Measurements from ENCODE around the gene CALHM3. TPM values are rescaled to one million over a fixed set of nuclear protein-coding genes. Genes with fewer than 3 reads are reported as not detected.

CALHM3 gene
- total and polyA plus RNA-seq, 2 of the 13 experiments (the other 11 are each of a cell fraction or from before 2014, with no cell fraction given): not detected

DNA sequence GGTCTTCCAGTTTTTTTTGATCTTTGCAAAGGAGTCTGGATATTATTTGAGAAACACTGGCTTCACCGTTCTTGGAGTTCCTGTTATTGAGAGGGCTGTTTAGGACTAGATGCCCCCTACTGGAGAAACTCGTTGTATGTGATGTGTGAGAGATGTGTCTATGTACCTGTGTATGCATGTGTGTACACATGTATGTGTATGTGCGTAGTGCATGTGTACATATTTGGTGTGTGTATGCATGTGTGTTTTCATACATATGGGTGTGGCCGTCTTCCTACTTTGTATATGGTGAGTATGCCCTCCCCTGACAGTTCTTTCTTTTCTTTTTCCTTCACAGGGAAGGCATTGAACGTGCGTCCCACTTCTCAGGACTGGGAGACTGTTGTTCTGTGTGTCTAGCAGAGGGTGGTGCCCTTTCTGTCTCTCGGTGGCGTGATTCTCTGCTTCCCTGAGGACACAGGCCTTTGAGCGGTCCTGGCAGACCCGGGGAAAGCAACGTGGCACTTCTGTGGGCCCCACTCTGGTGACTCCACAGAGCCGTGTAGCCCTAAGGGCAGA is 3.0 kb upstream of the CALHM3 start (continued):
- TF ChIP-seq CREM (IDR thresholded peaks at IDR 0.05) (no peak), CREM (CRISPR knock-in tag; IDR thresholded peaks at IDR 0.05) (no peak), IKZF1 (IDR thresholded peaks at IDR 0.05) (no peak), CEBPB (IDR thresholded peaks at IDR 0.05; ENCODE audit: borderline replicate concordance, low read depth, low read length) (no peak), FOXA1 (IDR thresholded peaks at IDR 0.05) (no peak), FOXA1 (CRISPR knock-in tag; IDR thresholded peaks at IDR 0.05) (peak; percentile 61), ZNF383 (CRISPR knock-in tag; IDR thresholded peaks at IDR 0.05; ENCODE audit: borderline replicate concordance) (no peak), EZH2 (conservative IDR thresholded peaks at IDR 0.05; ENCODE audit: low read depth, low read length) (no peak), ZNF749 (CRISPR knock-in tag; IDR thresholded peaks at IDR 0.05; ENCODE audit: borderline replicate concordance) (no peak), NR2F1 (CRISPR knock-in tag; IDR thresholded peaks at IDR 0.05) (no peak), ERF (CRISPR knock-in tag; IDR thresholded peaks at IDR 0.05) (peak; percentile 42; the same call in 1 of the 2 replicates), IRF2 (CRISPR knock-in tag; IDR thresholded peaks at IDR 0.05) (0 out of 2 replicates have a peak, but pooled peaks have one; percentile 31)
- TF ChIP-seq, protein P1, sequence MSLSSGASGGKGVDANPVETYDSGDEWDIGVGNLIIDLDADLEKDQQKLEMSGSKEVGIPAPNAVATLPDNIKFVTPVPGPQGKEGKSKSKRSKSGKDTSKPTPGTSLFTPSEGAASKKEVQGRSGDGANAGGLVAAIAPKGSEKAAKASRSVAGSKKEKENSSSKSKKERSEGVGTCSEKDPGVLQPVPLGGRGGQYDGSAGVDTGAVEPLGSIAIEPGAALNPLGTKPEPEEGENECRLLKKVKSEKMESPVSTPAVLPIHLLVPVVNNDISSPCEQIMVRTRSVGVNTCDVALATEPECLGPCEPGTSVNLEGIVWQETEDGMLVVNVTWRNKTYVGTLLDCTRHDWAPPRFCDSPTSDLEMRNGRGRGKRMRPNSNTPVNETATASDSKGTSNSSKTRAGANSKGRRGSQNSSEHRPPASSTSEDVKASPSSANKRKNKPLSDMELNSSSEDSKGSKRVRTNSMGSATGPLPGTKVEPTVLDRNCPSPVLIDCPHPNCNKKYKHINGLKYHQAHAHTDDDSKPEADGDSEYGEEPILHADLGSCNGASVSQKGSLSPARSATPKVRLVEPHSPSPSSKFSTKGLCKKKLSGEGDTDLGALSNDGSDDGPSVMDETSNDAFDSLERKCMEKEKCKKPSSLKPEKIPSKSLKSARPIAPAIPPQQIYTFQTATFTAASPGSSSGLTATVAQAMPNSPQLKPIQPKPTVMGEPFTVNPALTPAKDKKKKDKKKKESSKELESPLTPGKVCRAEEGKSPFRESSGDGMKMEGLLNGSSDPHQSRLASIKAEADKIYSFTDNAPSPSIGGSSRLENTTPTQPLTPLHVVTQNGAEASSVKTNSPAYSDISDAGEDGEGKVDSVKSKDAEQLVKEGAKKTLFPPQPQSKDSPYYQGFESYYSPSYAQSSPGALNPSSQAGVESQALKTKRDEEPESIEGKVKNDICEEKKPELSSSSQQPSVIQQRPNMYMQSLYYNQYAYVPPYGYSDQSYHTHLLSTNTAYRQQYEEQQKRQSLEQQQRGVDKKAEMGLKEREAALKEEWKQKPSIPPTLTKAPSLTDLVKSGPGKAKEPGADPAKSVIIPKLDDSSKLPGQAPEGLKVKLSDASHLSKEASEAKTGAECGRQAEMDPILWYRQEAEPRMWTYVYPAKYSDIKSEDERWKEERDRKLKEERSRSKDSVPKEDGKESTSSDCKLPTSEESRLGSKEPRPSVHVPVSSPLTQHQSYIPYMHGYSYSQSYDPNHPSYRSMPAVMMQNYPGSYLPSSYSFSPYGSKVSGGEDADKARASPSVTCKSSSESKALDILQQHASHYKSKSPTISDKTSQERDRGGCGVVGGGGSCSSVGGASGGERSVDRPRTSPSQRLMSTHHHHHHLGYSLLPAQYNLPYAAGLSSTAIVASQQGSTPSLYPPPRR (CRISPR knock-in tag; IDR thresholded peaks at IDR 0.05; ENCODE audit: borderline replicate concordance): no peak
- TF ChIP-seq, protein P2, sequence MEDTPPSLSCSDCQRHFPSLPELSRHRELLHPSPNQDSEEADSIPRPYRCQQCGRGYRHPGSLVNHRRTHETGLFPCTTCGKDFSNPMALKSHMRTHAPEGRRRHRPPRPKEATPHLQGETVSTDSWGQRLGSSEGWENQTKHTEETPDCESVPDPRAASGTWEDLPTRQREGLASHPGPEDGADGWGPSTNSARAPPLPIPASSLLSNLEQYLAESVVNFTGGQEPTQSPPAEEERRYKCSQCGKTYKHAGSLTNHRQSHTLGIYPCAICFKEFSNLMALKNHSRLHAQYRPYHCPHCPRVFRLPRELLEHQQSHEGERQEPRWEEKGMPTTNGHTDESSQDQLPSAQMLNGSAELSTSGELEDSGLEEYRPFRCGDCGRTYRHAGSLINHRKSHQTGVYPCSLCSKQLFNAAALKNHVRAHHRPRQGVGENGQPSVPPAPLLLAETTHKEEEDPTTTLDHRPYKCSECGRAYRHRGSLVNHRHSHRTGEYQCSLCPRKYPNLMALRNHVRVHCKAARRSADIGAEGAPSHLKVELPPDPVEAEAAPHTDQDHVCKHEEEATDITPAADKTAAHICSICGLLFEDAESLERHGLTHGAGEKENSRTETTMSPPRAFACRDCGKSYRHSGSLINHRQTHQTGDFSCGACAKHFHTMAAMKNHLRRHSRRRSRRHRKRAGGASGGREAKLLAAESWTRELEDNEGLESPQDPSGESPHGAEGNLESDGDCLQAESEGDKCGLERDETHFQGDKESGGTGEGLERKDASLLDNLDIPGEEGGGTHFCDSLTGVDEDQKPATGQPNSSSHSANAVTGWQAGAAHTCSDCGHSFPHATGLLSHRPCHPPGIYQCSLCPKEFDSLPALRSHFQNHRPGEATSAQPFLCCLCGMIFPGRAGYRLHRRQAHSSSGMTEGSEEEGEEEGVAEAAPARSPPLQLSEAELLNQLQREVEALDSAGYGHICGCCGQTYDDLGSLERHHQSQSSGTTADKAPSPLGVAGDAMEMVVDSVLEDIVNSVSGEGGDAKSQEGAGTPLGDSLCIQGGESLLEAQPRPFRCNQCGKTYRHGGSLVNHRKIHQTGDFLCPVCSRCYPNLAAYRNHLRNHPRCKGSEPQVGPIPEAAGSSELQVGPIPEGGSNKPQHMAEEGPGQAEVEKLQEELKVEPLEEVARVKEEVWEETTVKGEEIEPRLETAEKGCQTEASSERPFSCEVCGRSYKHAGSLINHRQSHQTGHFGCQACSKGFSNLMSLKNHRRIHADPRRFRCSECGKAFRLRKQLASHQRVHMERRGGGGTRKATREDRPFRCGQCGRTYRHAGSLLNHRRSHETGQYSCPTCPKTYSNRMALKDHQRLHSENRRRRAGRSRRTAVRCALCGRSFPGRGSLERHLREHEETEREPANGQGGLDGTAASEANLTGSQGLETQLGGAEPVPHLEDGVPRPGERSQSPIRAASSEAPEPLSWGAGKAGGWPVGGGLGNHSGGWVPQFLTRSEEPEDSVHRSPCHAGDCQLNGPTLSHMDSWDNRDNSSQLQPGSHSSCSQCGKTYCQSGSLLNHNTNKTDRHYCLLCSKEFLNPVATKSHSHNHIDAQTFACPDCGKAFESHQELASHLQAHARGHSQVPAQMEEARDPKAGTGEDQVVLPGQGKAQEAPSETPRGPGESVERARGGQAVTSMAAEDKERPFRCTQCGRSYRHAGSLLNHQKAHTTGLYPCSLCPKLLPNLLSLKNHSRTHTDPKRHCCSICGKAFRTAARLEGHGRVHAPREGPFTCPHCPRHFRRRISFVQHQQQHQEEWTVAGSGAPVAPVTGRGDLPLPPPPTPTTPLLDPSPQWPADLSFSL (CRISPR knock-in tag; IDR thresholded peaks at IDR 0.05): peak; percentile 38; the same call in 1 of the 2 replicates
- TF ChIP-seq, protein P3, sequence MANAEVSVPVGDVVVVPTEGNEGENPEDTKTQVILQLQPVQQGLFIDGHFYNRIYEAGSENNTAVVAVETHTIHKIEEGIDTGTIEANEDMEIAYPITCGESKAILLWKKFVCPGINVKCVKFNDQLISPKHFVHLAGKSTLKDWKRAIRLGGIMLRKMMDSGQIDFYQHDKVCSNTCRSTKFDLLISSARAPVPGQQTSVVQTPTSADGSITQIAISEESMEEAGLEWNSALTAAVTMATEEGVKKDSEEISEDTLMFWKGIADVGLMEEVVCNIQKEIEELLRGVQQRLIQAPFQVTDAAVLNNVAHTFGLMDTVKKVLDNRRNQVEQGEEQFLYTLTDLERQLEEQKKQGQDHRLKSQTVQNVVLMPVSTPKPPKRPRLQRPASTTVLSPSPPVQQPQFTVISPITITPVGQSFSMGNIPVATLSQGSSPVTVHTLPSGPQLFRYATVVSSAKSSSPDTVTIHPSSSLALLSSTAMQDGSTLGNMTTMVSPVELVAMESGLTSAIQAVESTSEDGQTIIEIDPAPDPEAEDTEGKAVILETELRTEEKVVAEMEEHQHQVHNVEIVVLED (CRISPR knock-in tag; IDR thresholded peaks at IDR 0.05; ENCODE audit: borderline replicate concordance): 0 out of 2 replicates have a peak, but pooled peaks have one; percentile 28
